Putamen (tissue), 1 donor: Measurements from ENCODE around the gene PIK3CA.

Experiments
- DNase-seq: peaks from one replicate; pipeline ENCODE4 v3.0.0-alpha.2; 2016; ENCODE audit warnings: low spot score

The PIK3CA gene

GRCh38 chr3:179158336-179159039 lies 10.3 kb downstream of the PIK3CA start:
- no peak for DNase-seq

DNA sequence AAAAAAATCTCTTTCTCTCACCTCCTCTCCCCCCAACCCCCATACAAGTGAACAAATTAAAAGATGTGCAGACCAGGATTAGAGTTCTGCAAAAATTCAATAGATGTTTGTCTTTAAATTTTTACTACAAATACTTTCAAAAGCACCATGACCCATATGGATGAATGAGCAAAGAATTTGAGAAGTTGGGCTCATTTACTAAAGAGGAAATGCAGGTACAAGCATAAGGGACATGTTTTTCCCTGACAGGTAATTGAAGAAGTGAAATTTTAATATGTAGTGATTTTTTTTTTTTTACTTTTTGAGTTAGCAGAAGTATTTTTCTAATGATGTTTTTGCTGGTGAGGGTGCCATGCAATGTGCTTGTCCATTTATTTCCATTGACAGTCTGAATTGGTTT lies 15.3 kb downstream of the PIK3CA start:
- no peak for DNase-seq

DNA sequence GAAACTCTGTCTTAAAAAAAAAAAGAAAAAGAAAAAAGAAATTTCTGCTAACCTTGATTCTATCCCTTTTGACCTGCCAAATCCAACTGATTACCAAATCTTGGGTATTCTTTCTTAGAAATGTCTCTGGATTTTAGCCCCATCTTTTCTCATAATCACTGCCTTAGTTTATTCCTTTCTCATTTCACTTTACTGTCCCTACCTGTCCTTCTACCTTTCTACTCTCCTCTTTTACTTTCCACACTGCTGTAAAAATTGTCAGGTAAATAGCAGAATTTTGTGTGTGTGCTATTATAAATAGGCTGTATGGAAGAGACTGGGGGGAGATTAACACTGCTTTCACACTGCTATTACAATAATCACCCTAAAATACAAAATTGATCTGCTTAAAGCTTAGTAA lies 16.7 kb downstream of the PIK3CA start:
- DNase-seq = no peak

DNA sequence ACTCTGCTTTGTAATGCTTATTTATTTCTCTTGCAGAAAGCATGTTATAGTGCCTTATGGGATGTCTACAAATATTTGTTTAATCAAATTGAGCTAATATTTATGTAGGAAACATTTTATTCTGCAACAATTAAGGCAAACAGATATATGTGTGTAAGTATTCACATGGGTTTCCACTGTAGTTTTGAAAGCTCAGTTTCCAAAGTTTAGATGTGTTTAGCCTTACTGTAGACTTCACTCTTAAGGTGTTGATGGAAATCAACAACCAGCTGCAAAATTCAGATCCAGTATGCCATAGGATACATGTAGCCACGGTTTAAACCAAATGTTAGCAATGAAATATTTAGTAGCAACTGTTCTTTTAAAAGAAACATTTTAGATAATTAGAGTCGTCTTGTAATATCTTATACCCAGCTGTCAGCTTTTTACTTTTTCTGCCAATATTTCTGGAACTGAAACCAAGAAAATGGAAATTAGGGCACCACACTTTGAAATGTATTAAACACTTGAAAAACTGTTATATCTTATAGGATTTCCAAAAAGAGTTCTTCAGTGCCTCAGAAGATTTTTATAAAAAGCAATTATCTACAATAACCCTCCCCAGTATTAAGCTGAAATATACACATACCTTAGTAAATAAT lies 18.5 kb downstream of the PIK3CA start:
- DNase-seq = no peak

- DNase-seq = no peak
Measured at GRCh38 chr3:179168918-179169317, 20.8 kb downstream of the PIK3CA start.

DNA sequence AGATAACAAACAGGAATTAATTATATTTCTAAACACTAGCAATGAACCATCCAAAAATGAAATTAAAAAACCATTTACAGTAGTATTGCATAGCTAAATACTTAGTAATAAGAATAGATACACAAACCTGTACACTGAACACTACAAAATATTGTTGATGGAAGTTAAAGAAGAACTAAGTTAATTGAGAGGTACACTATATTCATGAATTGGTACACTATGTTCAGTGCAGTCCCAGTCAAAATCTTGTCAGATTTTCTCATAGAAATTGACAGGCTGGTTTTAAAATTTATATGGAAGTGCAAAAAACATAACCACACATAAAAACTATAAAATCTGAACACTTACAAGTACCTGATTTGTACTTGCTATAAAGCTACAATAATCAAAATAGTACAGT lies 24.4 kb downstream of the PIK3CA start:
- no peak for DNase-seq

DNA sequence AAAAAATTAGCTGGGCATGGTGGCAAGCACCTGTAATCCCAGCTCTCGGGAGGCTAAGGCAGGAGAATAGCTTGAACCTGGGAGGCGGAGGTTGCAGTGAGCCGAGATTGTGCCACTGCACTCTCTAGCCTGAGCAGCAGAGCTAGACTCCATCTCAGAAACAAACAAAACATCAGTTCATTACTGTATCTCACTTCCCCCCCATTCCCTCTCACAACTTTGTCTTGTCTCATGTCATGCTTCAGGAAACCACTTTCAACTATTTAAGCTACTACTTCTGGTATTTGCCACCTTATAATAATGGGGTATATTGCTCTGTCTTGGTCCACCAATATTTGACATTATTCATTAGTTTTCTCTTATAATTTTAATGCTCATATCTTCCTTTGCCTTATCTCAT lies 26.2 kb downstream of the PIK3CA start:
- no peak for DNase-seq

DNA sequence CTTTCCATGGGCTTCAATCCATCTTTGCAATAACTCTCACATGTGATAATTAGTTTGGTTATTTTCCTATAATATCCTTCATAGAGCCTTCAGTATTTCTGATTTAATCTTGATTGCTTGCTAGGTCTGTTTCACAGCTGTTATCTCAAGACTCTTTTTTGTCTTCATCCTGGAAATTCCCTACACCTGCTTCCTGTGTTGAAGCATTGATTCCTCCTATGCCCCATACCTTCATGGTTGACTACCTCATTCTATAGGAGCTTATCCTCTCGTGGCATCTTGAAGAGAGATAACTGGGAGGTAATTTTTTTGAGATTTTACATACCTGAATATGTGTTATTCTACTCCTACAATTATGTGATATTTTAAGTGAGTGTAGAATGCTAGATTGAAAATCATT lies 26.7 kb downstream of the PIK3CA start:
- no peak for DNase-seq

DNA sequence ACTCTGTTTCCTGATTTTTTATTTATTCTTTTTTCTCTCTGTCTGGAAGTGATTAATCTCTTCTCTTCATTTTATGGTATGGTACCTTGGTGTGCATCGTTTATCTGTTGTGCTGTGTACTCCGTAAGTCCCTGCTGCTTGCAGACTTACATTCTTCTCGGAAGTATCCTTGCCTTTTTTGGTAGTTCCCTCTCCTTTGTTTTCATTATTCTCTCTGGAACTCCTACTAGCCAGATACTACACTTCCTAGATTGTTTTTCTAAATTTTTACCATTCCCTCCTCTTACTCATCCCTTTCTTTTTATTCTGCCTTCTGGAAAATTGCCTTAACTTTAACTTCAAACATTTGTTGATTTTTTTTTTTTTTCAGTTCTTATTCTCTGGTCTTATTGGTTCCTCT lies 27.2 kb downstream of the PIK3CA start:
- no peak for DNase-seq

- DNase-seq = no peak
Measured at GRCh38 chr3:179177611-179178010, 29.5 kb downstream of the PIK3CA start.

GRCh38 chr3:179179256-179179655 lies 31.1 kb downstream of the PIK3CA start:
- DNase-seq = no peak

- no peak for DNase-seq
Measured at GRCh38 chr3:179179979-179180759, 32.0 kb downstream of the PIK3CA start.

DNA sequence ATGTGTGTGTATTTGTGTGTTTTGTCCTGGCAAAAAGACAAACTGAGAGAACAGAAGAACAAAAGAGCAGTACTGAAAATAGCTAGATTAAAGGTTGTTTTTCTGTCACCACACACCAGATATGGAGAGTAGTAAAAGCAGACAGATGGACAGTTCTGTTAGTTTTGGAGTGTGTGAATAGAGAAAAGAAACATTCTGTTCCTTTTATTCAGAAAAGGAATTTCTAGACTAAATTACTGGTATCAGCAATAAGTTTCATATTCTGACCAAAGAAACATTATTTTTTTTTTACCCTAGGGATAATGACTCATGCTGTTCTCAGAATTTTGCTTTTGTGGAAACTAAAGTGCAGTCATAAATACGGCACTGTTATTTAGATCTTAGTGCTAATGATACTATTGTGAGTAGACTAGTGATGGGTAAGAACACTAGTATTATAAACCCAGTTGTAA lies 32.9 kb downstream of the PIK3CA start:
- DNase-seq = no peak

DNA sequence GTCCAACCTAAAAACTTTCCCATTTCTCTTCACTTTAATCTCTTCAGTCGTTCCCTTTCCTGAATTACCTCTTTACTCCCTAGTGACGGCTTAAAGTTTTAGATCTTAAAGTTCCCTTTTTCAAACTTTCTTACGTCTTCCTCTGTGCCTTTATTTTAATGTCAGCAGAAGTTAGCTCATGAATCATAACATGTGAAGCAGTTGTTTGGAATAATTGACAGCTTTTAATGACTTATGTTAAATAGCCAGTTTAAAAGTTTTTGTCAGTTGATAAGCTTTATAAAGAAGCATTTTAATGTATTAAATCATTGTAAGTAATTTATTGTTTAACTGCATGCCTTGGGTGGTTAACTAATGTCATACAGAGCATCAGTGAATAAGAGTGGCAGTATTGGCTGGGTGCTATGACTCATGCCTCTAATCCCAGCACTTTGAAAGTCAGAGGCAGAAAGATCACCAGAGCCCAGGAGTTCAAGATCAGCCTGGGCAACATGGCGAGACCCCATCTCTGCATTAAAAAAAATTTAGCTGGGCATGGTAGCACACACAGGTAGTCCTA lies 33.9 kb downstream of the PIK3CA start:
- no peak for DNase-seq

DNA sequence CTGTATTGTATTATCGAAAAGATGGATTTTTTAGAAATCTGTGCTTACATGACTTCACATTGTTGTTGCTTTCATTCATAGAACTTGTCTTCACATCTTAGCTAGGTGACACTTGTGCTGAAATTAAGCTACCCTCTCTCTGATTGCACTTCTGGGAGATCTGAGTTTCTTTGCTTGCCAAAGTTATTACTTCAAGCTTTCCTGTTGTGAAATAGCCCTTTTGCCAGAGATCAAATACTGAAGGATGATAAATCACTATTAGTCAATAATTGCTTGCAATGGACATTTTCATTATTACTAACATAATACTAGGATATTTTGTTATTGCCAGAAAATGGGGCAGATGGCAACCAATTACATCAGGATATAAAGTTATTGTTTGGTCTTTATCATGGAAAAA lies 34.7 kb downstream of the PIK3CA start:
- no peak for DNase-seq

- no peak for DNase-seq
Measured at GRCh38 chr3:179184826-179185225, 36.7 kb downstream of the PIK3CA start.

DNA sequence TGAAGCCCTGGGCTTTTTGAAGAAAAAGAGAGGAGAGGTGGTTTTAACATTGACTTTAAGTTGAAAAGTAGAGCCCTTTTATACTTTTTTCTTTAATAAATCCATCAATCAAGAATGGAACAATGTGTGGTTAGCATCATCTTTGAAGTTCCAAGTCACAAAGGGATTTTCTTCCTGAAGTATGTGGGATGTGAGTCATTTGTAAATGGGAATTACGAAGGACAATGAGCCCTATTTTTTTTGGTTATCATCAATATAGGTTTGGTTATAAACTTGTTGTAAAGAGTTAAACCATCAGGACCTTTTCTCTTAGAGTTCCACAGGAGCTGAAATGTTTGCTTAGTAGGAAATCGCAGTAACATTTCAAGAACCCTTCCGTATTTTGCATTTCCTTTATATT lies 38.3 kb downstream of the PIK3CA start:
- no peak for DNase-seq

DNA sequence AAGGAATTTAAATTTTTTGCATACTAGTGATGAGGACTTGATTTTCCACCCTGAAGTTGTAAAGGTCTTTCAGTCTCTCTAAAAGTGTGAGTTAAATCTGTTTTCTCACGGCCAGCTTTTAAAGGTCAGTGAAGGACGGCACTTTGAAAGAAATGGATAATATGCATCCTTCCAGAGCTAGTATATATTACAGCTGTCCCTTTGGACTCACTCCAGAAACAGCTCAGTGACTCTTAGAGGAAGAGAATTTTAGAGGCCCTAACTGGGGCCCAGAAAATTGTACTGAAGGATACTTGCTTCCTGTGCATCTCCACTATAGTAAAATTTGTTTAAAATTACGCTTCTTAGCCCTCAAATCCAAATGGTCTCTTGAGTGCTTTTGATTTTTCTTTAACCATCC lies 41.6 kb downstream of the PIK3CA start:
- no peak for DNase-seq

GRCh38 chr3:179190581-179190980 lies 42.4 kb downstream of the PIK3CA start:
- DNase-seq = no peak

DNA sequence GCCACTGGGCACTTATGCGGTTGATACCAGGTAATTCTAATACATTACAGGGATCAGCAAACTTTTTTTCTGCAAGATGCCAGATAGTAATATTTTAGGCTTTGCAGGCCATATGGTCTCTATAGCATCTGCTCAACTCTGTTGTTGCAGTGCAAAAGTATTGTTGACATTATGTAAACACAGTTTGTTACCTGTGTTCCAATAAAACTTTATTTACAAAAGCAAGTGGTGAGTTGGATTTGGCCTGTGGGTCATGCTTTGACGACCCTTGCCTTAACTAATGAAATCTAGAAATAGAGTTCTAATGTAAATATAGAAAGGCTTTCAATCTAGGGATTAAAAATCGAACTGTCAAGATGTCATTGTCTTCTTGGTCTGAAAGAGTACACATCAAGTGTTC lies 44.4 kb downstream of the PIK3CA start:
- DNase-seq = no peak

- no peak for DNase-seq
Measured at GRCh38 chr3:179194931-179195330, 46.8 kb downstream of the PIK3CA start.

- no peak for DNase-seq
Measured at GRCh38 chr3:179196098-179196497, 47.9 kb downstream of the PIK3CA start.

GRCh38 chr3:179196700-179197099 lies 48.5 kb downstream of the PIK3CA start:
- no peak for DNase-seq
